GM12878 (cell line): ENCODE data around the gene EHD4.

Experiments
- EZH2 ChIP-seq: IDR thresholded peaks from 2 replicates; pipeline ENCODE4 v1.6.1; 2012; ENCODE audit warnings: low read depth, mild to moderate bottlenecking, control low read depth, inconsistent platforms, low read length, borderline replicate concordance; ENCODE audit not compliant: control insufficient read depth
- MEF2A ChIP-seq: IDR thresholded peaks from 2 replicates; pipeline ENCODE4 v1.6.1; 2011; ENCODE audit warnings: low read depth, mild to moderate bottlenecking, low read length, moderate library complexity; ENCODE audit not compliant: insufficient read depth
- NR2F1 ChIP-seq: fragments of 450-650 bp; conservative IDR thresholded peaks from 2 replicates; pipeline ENCODE4 v1.6.1; 2017; ENCODE audit warnings: mild to moderate bottlenecking
- POLR2A ChIP-seq: IDR thresholded peaks from 2 replicates; pipeline ENCODE4 v1.6.1; 2011; ENCODE audit warnings: low read depth, mild to moderate bottlenecking, low read length
- POLR2AphosphoS5 ChIP-seq: IDR thresholded peaks from 2 replicates; pipeline ENCODE4 v1.6.1; 2011; ENCODE audit warnings: mild to moderate bottlenecking, low read length, inconsistent platforms
- SMAD1 ChIP-seq: fragments of 450-650 bp; IDR thresholded peaks from 2 replicates; pipeline ENCODE4 v1.6.1; 2018; ENCODE audit warnings: mild to moderate bottlenecking, low read depth; ENCODE audit not compliant: partially characterized antibody
- TBL1XR1 ChIP-seq: IDR thresholded peaks from 2 replicates; pipeline ENCODE4 v1.6.1; 2012; ENCODE audit warnings: low read depth, low read length, improper control_type of control experiment
- TF ChIP-seq, protein P1 (sequence below), 3 experiments: IDR thresholded peaks in 2 of 3; conservative IDR thresholded peaks in 1 of 3; 2 replicates each; pipeline ENCODE4 v1.5.1; 2011; ENCODE audit warnings: low read depth in 3 of 3, low read length in 3 of 3, mild to moderate bottlenecking in 3 of 3, control low read depth in 2 of 3, moderate library complexity in 2 of 3, inconsistent platforms in 1 of 3, mixed read lengths in 1 of 3; ENCODE audit not compliant: control insufficient read depth in 2 of 3, insufficient read depth in 1 of 3; ENCODE audit errors: extremely low read depth in 1 of 3
- TF ChIP-seq, protein P2 (sequence below): IDR thresholded peaks from 2 replicates; pipeline ENCODE4 v1.6.1; 2011; ENCODE audit warnings: mild to moderate bottlenecking, low read depth, low read length, moderate library complexity; ENCODE audit not compliant: insufficient replicate concordance

DNA sequence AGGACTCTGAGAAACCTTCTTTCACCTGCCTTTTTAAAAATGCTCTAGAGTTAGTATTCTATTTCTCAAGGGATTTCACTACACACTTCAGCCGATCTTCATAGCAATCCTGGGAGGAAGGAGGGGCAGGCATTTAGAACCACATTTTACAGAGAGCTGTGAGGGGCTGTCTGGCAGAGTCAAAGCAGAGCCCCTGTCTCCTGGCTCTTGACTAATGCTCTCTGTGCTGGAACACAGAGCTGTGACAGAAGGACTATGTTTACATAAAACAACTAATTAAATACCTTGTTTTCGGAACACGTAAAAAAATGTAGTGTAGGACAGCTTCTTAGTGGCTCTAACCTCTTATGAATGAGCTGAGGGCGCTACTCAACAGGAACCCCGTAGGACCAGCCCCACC, 70.9 kb downstream of the EHD4 start:
- TF ChIP-seq MEF2A (no peak), POLR2AphosphoS5 (no peak), POLR2A (no peak), SMAD1 (no peak), EZH2 (no peak), NR2F1 (no peak), TBL1XR1 (no peak)
- TF ChIP-seq, protein P1, sequence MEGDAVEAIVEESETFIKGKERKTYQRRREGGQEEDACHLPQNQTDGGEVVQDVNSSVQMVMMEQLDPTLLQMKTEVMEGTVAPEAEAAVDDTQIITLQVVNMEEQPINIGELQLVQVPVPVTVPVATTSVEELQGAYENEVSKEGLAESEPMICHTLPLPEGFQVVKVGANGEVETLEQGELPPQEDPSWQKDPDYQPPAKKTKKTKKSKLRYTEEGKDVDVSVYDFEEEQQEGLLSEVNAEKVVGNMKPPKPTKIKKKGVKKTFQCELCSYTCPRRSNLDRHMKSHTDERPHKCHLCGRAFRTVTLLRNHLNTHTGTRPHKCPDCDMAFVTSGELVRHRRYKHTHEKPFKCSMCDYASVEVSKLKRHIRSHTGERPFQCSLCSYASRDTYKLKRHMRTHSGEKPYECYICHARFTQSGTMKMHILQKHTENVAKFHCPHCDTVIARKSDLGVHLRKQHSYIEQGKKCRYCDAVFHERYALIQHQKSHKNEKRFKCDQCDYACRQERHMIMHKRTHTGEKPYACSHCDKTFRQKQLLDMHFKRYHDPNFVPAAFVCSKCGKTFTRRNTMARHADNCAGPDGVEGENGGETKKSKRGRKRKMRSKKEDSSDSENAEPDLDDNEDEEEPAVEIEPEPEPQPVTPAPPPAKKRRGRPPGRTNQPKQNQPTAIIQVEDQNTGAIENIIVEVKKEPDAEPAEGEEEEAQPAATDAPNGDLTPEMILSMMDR (IDR thresholded peaks at IDR 0.05 in 2 of 3, conservative IDR thresholded peaks at IDR 0.05 in 1 of 3; ENCODE audit: control insufficient read depth in 2 of 3, extremely low read depth in 1 of 3, insufficient read depth in 1 of 3, low read depth in 3 of 3, low read length in 3 of 3): no peak
- TF ChIP-seq, protein P2, sequence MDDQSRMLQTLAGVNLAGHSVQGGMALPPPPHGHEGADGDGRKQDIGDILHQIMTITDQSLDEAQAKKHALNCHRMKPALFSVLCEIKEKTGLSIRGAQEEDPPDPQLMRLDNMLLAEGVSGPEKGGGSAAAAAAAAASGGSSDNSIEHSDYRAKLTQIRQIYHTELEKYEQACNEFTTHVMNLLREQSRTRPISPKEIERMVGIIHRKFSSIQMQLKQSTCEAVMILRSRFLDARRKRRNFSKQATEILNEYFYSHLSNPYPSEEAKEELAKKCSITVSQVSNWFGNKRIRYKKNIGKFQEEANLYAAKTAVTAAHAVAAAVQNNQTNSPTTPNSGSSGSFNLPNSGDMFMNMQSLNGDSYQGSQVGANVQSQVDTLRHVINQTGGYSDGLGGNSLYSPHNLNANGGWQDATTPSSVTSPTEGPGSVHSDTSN: no peak
